HCT116 (cell line): ENCODE measurements around the gene SLC25A22. TPM values are rescaled to one million over a fixed set of nuclear protein-coding genes. Genes with fewer than 3 reads are reported as not detected.

Experiments used
- ATAC-seq: fragments of 200-7000 bp; cut with Tn5 transposase; 2 replicates; pipeline ENCODE4 v1.9.1; 2020; ENCODE audit warnings: mild to moderate bottlenecking, moderate library complexity
- BruUV-seq: library from RNA; stranded (reverse); fragments of 400-500 nt; replicated peaks from 2 replicates; lab custom pipeline; 2021; lab: Mats Ljungman, UMichigan
- CTCF ChIA-PET: fragments of 300-600 bp; sonication (Branson Sonifier 250); formaldehyde crosslinking; loops from one replicate; lab custom pipeline; 2021; ENCODE audit warnings: antibody characterized with exemption; lab: Charles Lee
- POLR2A ChIA-PET: fragments of 300-600, 350-600 bp; sonication (Branson Sonifier 250); formaldehyde crosslinking; loops from one replicate; lab custom pipeline; 2021; ENCODE audit warnings: antibody characterized with exemption; lab: Charles Lee
- RAD21 ChIA-PET, 2 experiments: fragments of 300-600 bp; sonication (Branson Sonifier 250); formaldehyde crosslinking; loops; one replicate each; lab custom pipeline; 2023; ENCODE audit warnings: low total read pairs in 2 of 2; ENCODE audit not compliant: uncharacterized antibody in 2 of 2, unreplicated experiment in 2 of 2, low non-redundant PET in 1 of 2; lab: Charles Lee
- DNase-seq: peaks from one replicate; pipeline ENCODE4 v3.0.0-alpha.2; 2010; ENCODE audit warnings: low read depth, low spot score
- H2AFZ ChIP-seq: fragments of 200-600 bp; shearing (Covaris generic), sonication (generic); 2 replicates; pipeline ENCODE4 v1.6.1; 2017; ENCODE audit warnings: low read depth, mixed run types, mixed read lengths, antibody characterized with exemption, low read length; ENCODE audit not compliant: poor library complexity, severe bottlenecking
- H3K27ac ChIP-seq: 2 replicates; pipeline ENCODE4 v1.5.1; 2012; ENCODE audit warnings: low read depth, low read length
- H3K27me3 ChIP-seq: fragments of 200-600 bp; sonication (generic); 2 replicates; pipeline ENCODE4 v1.6.1; 2016; ENCODE audit warnings: mixed run types, low read length, mixed read lengths; ENCODE audit not compliant: insufficient read depth
- H3K36me3 ChIP-seq, 2 experiments: fragments of 200-500 bp in 1 of 2; fragments of 200-600 bp in 1 of 2; sonication (Bioruptor generic) in 1 of 2; sonication (generic) in 1 of 2; 2 replicates each; pipeline versions ENCODE4 v1.5.1 to v1.6.1; 2014 to 2016; ENCODE audit warnings: low read length in 2 of 2, inconsistent platforms in 1 of 2, mixed read lengths in 1 of 2, mixed run types in 1 of 2; ENCODE audit not compliant: insufficient read depth in 2 of 2, control insufficient read depth in 1 of 2
- H3K4me1 ChIP-seq, 2 experiments: fragments of 200-600 bp in 1 of 2; sonication (generic) in 1 of 2; 2 replicates each; pipeline versions ENCODE4 v1.5.1 to v1.6.1; 2012 to 2017; ENCODE audit warnings: low read length in 2 of 2, inconsistent platforms in 1 of 2, mild to moderate bottlenecking in 1 of 2, mixed read lengths in 1 of 2, mixed run types in 1 of 2, moderate library complexity in 1 of 2; ENCODE audit not compliant: insufficient read depth in 2 of 2, control insufficient read depth in 1 of 2
- H3K4me2 ChIP-seq: fragments of 200-600 bp; sonication (generic); 2 replicates; pipeline ENCODE4 v1.6.1; 2017; ENCODE audit warnings: mixed run types, low read length, mixed read lengths
- H3K4me3 ChIP-seq, 2 experiments: fragments of 200-600 bp in 1 of 2; sonication (generic) in 1 of 2; replicated peaks in 1 of 2; 2 replicates each; pipeline ENCODE4 v1.5.1; 2011 to 2016; ENCODE audit warnings: low read length in 2 of 2, control low read depth in 1 of 2, low read depth in 1 of 2, mild to moderate bottlenecking in 1 of 2, mixed read lengths in 1 of 2, mixed run types in 1 of 2
- H3K79me2 ChIP-seq: fragments of 200-600 bp; sonication (generic); 2 replicates; pipeline ENCODE4 v1.6.1; 2017; ENCODE audit warnings: mild to moderate bottlenecking, mixed run types, low read length, moderate library complexity, mixed read lengths; ENCODE audit not compliant: insufficient read depth
- H3K9ac ChIP-seq: fragments of 200-600 bp; sonication (generic); 2 replicates; pipeline ENCODE4 v1.6.1; 2016; ENCODE audit warnings: low read length, mixed read lengths
- H3K9me2 ChIP-seq: fragments of 200-600 bp; sonication (generic), shearing (Covaris generic); 2 replicates; pipeline ENCODE4 v1.6.1; 2017; ENCODE audit warnings: mixed run types, mild to moderate bottlenecking, moderate library complexity; ENCODE audit not compliant: insufficient read depth
- H3K9me3 ChIP-seq, 2 experiments: fragments of 200-500 bp in 1 of 2; fragments of 200-600 bp in 1 of 2; sonication (Bioruptor generic) in 1 of 2; sonication (generic) in 1 of 2; 2 replicates each; pipeline ENCODE4 v1.6.1; 2014 to 2017; ENCODE audit warnings: low read length in 2 of 2, mixed read lengths in 2 of 2, inconsistent platforms in 1 of 2, low read depth in 1 of 2, mild to moderate bottlenecking in 1 of 2, mixed run types in 1 of 2, moderate library complexity in 1 of 2; ENCODE audit not compliant: control insufficient read depth in 1 of 2, insufficient read depth in 1 of 2
- H4K20me1 ChIP-seq: fragments of 200-600 bp; sonication (generic), shearing (Covaris generic); 2 replicates; pipeline ENCODE4 v1.6.1; 2017; ENCODE audit warnings: mixed run types, mild to moderate bottlenecking, moderate library complexity; ENCODE audit not compliant: insufficient read depth
- CBX3 ChIP-seq: IDR thresholded peaks from 2 replicates; pipeline ENCODE4 v1.6.1; 2012; ENCODE audit warnings: low read depth
- CEBPB ChIP-seq: IDR thresholded peaks from 2 replicates; pipeline ENCODE4 v1.6.1; 2012; ENCODE audit warnings: low read depth
- EGR1 ChIP-seq: IDR thresholded peaks from 2 replicates; pipeline ENCODE4 v1.6.1; 2012; ENCODE audit warnings: low read depth
- ELF1 ChIP-seq: IDR thresholded peaks from 2 replicates; pipeline ENCODE4 v1.6.1; 2012; ENCODE audit warnings: low read depth, borderline replicate concordance
- EZH2phosphoT487 ChIP-seq: fragments of 200-600 bp; IDR thresholded peaks from 2 replicates; pipeline ENCODE4 v1.6.1; 2018; ENCODE audit warnings: antibody characterized with exemption, borderline replicate concordance
- FOSL1 ChIP-seq: IDR thresholded peaks from 2 replicates; pipeline ENCODE4 v1.6.1; 2012; ENCODE audit warnings: low read depth
- JUND ChIP-seq: IDR thresholded peaks from 2 replicates; pipeline ENCODE4 v1.6.1; 2012
- POLR2A ChIP-seq: IDR thresholded peaks from 2 replicates; pipeline ENCODE4 v1.7.0; 2011; ENCODE audit warnings: borderline replicate concordance; ENCODE audit not compliant: insufficient read depth, insufficient read length; ENCODE audit errors: extremely low read depth
- POLR2AphosphoS5 ChIP-seq: IDR thresholded peaks from 2 replicates; pipeline ENCODE4 v1.6.1; 2011; ENCODE audit warnings: mild to moderate bottlenecking, low read depth, low read length, moderate library complexity
- RAD21 ChIP-seq: IDR thresholded peaks from 2 replicates; pipeline ENCODE4 v1.6.1; 2012; ENCODE audit warnings: low read depth, mild to moderate bottlenecking
- SIN3A ChIP-seq: IDR thresholded peaks from 2 replicates; pipeline ENCODE4 v1.6.1; 2012; ENCODE audit warnings: low read depth
- SP1 ChIP-seq: IDR thresholded peaks from 2 replicates; pipeline ENCODE4 v1.6.1; 2012; ENCODE audit warnings: low read depth
- YY1 ChIP-seq: IDR thresholded peaks from 2 replicates; pipeline ENCODE4 v1.6.1; 2011; ENCODE audit warnings: low read length, low read depth, moderate library complexity, mild to moderate bottlenecking; ENCODE audit not compliant: insufficient replicate concordance; ENCODE audit errors: extremely low read depth
- ZFX ChIP-seq: fragments of 450-650 bp; IDR thresholded peaks from 2 replicates; pipeline ENCODE4 v1.6.1; 2017
- ZNF274 ChIP-seq: fragments of 200-500 bp; sonication (Bioruptor generic); IDR thresholded peaks from 2 replicates; pipeline ENCODE4 v1.6.1; 2014; ENCODE audit warnings: mild to moderate bottlenecking, low read depth, low read length, inconsistent platforms
- intact Hi-C: fragments of 100-400 bp; cut with micrococcal nuclease; formaldehyde crosslinking; loops from 2 replicates; pipeline ENCODE4 v1.10.0; 2022
- total RNA-seq: library from RNA; stranded (reverse); gene quantifications from one replicate; pipeline ENCODE4 v1.2.1, GENCODE V29; 2021; ENCODE audit not compliant: unreplicated experiment
- TF ChIP-seq, protein P1 (sequence below): IDR thresholded peaks from 2 replicates; pipeline ENCODE4 v1.6.1; 2011; ENCODE audit warnings: mild to moderate bottlenecking, low read length, moderate library complexity; ENCODE audit not compliant: insufficient replicate concordance; ENCODE audit errors: extremely low read depth
- TF ChIP-seq, protein P2 (sequence below), 3 experiments: fragments of 200-600 bp in 1 of 3; sonication (generic) in 1 of 3; IDR thresholded peaks in 2 of 3; conservative IDR thresholded peaks in 1 of 3; 2 replicates each; pipeline ENCODE4 v1.5.1; 2012 to 2017; ENCODE audit warnings: low read depth in 2 of 3, low read length in 2 of 3, antibody characterized with exemption in 1 of 3, borderline replicate concordance in 1 of 3, control low read depth in 1 of 3, mild to moderate bottlenecking in 1 of 3, mixed read lengths in 1 of 3, mixed run types in 1 of 3, moderate library complexity in 1 of 3; ENCODE audit not compliant: insufficient read depth in 1 of 3
- TF ChIP-seq, protein P3 (sequence below): IDR thresholded peaks from 2 replicates; pipeline ENCODE4 v1.6.1; 2012
- TF ChIP-seq, protein P4 (sequence below): IDR thresholded peaks from 2 replicates; pipeline ENCODE4 v1.6.1; 2012; ENCODE audit warnings: low read depth

Gene SLC25A22
- total RNA-seq, 1 experiment from 2014 or later = 62.0 TPM

DNA sequence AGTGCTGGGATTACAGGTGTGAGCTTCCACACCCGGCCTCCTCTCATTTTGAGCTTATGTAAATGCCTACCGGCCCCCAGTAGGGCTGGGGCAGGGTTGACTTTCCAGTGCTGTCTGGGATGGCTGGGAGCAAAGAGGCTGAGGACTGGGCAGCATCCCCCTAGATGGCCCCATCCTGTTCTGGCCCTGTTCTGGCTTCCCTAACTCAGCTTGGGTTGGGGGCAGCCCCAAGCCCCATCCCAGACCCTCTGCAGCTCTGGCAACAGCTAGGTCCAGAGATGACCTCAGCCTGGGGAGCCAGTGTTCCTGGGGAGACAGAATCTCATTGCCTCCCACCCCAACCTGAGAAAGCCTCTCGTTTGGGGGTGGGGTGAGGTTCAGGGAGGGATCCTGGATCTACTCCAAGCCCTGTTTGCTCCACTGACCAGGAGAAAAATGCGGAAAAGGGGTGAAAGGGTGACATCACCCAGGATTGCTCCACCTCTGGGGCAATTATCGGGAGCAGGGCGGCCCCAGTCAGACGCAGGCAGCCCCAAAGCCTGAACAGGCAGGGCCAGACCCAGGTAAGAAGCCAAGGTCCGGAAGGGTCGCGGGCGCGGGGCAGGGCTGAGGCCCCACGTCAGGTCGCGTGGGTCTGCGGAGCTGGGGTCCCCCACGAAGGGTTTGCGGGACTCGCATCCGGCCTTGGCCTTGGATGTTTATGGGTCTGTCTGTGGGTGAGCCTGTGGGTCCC, 20.5 kb upstream of the SLC25A22 start, which contains the start of gene PNPLA2:
Gene PNPLA2, plus strand, starts transcription at position 519 of the 733 bp plus-strand sequence. CDS start 805 bp downstream, outside the sequence.
- Histone ChIP-seq H3K9me3 (no peaks in the 10 kb centered on the region), H3K36me3 (peaks cover 0 to under 1% of the 10 kb centered on the region in 2 experiments; a peak in 1 of 4 replicates), H3K9ac (peak within 1 kb of the TSS; percentile 90), H3K9me2 (no peaks in the 10 kb centered on the region), H3K4me1 (peaks cover 26 to 46% of the 10 kb centered on the region in 2 experiments), H2AFZ (no peak within 1 kb of the TSS), H3K27ac (peak within 1 kb of the TSS; percentile 81; the same call in 1 of the 2 replicates), H3K4me3 (peak within 1 kb of the TSS; percentile 65 to 77), H3K4me2 (peak within 1 kb of the TSS; percentile 81), H3K27me3 (no peaks in the 10 kb centered on the region), H4K20me1 (no peaks in the 10 kb centered on the region), H3K79me2 (peaks cover 22% of the 10 kb centered on the region)
- ChIA-PET RAD21 (no interaction called here), CTCF (interaction anchor here (1.2 to 1.4 kb wide), 2 partner anchors 9 to 26 kb away, joined by 3 read pairs; partner anchors contain the start of gene RPLP2), POLR2A (interaction anchor here (0.7 to 2.7 kb wide), 14 partner anchors 7 to 92 kb away, joined by 3 to 45 read pairs (median 8); partner anchors contain the start of genes CD151, CHID1, CRACR2B and POLR2L)
- no peak for ATAC-seq
- no peak for DNase-seq
- TF ChIP-seq SIN3A = no peak
- TF ChIP-seq, protein P1, sequence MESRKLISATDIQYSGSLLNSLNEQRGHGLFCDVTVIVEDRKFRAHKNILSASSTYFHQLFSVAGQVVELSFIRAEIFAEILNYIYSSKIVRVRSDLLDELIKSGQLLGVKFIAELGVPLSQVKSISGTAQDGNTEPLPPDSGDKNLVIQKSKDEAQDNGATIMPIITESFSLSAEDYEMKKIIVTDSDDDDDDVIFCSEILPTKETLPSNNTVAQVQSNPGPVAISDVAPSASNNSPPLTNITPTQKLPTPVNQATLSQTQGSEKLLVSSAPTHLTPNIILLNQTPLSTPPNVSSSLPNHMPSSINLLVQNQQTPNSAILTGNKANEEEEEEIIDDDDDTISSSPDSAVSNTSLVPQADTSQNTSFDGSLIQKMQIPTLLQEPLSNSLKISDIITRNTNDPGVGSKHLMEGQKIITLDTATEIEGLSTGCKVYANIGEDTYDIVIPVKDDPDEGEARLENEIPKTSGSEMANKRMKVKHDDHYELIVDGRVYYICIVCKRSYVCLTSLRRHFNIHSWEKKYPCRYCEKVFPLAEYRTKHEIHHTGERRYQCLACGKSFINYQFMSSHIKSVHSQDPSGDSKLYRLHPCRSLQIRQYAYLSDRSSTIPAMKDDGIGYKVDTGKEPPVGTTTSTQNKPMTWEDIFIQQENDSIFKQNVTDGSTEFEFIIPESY = no peak
- TF ChIP-seq CEBPB = no peak
- no peak for TF ChIP-seq SP1
- no peak for TF ChIP-seq ZFX
- TF ChIP-seq JUND = no peak
- no peak for TF ChIP-seq POLR2A
- TF ChIP-seq, protein P2, sequence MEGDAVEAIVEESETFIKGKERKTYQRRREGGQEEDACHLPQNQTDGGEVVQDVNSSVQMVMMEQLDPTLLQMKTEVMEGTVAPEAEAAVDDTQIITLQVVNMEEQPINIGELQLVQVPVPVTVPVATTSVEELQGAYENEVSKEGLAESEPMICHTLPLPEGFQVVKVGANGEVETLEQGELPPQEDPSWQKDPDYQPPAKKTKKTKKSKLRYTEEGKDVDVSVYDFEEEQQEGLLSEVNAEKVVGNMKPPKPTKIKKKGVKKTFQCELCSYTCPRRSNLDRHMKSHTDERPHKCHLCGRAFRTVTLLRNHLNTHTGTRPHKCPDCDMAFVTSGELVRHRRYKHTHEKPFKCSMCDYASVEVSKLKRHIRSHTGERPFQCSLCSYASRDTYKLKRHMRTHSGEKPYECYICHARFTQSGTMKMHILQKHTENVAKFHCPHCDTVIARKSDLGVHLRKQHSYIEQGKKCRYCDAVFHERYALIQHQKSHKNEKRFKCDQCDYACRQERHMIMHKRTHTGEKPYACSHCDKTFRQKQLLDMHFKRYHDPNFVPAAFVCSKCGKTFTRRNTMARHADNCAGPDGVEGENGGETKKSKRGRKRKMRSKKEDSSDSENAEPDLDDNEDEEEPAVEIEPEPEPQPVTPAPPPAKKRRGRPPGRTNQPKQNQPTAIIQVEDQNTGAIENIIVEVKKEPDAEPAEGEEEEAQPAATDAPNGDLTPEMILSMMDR (IDR thresholded peaks at IDR 0.05 in 2 of 3, conservative IDR thresholded peaks at IDR 0.05 in 1 of 3; ENCODE audit: borderline replicate concordance in 1 of 3, insufficient read depth in 1 of 3, low read depth in 2 of 3, low read length in 2 of 3) = no peak
- no peak for TF ChIP-seq CBX3
- no peak for TF ChIP-seq ZNF274
- no peak for TF ChIP-seq FOSL1
- TF ChIP-seq EGR1 = no peak
- no peak for TF ChIP-seq EZH2phosphoT487
- no peak for TF ChIP-seq ELF1
- TF ChIP-seq, protein P3, sequence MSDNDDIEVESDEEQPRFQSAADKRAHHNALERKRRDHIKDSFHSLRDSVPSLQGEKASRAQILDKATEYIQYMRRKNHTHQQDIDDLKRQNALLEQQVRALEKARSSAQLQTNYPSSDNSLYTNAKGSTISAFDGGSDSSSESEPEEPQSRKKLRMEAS = no peak
- TF ChIP-seq, protein P4, sequence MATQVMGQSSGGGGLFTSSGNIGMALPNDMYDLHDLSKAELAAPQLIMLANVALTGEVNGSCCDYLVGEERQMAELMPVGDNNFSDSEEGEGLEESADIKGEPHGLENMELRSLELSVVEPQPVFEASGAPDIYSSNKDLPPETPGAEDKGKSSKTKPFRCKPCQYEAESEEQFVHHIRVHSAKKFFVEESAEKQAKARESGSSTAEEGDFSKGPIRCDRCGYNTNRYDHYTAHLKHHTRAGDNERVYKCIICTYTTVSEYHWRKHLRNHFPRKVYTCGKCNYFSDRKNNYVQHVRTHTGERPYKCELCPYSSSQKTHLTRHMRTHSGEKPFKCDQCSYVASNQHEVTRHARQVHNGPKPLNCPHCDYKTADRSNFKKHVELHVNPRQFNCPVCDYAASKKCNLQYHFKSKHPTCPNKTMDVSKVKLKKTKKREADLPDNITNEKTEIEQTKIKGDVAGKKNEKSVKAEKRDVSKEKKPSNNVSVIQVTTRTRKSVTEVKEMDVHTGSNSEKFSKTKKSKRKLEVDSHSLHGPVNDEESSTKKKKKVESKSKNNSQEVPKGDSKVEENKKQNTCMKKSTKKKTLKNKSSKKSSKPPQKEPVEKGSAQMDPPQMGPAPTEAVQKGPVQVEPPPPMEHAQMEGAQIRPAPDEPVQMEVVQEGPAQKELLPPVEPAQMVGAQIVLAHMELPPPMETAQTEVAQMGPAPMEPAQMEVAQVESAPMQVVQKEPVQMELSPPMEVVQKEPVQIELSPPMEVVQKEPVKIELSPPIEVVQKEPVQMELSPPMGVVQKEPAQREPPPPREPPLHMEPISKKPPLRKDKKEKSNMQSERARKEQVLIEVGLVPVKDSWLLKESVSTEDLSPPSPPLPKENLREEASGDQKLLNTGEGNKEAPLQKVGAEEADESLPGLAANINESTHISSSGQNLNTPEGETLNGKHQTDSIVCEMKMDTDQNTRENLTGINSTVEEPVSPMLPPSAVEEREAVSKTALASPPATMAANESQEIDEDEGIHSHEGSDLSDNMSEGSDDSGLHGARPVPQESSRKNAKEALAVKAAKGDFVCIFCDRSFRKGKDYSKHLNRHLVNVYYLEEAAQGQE = no peak
- no peak for TF ChIP-seq POLR2AphosphoS5
- no peak for TF ChIP-seq RAD21
- TF ChIP-seq YY1 = no peak
- intact Hi-C loops = no loop called here
- TSS peak; percentile 64 for BruUV-seq
